HG03159 (cell line): ENCODE results near the gene ANKRD27.
A peak's percentile ranks its signal among the peaks of the same experiment; 100 is the strongest.
"Not testable (repeated sequence)": the region's sequence is repeated elsewhere in the genome, so short reads cannot be mapped to it uniquely, and the experiment has no call there.

Experiments used
- ATAC-seq: cut with Tn5 transposase; IDR thresholded peaks from one replicate; pipeline ENCODE4 v1.9.1; 2021; ENCODE audit warnings: mild to moderate bottlenecking, moderate library complexity; ENCODE audit not compliant: unreplicated experiment

ANKRD27 gene

DNA sequence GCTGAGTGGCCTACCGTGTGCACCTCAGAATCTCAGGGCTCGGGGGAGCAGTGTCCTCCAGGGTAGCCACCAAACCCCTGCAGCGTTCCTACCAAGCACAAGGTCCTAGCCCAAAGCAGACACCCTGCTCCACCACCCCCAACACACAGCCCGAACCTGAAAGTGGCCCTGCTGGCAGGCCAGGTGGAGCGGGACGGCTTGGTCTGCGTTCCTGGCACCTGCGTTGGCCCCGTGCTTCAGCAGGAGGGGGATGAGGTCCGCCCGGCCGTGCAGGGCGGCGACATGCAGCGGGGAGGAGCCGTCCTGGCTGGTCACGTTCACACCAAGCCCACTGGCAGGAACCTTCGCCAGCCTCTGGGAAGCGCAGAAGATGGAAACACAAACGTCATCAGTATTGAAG lies 67.5 kb downstream of the ANKRD27 start:
- ATAC-seq, result no peak

DNA sequence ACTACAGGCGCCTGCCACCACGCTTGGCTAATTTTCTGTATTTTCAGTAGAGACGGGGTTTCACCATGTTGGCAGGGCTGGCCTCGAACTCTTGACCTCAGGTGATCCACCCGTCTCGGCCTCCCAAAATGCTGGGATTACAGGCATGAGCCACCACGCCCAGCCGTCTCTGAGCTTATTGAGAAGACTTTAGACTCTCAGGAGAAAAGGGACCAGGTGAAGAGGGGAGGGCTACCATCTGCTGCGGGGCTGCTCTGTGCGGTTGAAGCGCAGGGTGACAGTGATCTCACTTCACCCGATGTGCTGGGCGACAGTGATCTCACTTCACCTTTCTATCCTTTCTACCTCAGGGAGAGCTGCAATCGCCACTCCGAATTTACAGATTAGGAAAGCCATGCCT lies 68.7 kb downstream of the ANKRD27 start:
- no peak for ATAC-seq

DNA sequence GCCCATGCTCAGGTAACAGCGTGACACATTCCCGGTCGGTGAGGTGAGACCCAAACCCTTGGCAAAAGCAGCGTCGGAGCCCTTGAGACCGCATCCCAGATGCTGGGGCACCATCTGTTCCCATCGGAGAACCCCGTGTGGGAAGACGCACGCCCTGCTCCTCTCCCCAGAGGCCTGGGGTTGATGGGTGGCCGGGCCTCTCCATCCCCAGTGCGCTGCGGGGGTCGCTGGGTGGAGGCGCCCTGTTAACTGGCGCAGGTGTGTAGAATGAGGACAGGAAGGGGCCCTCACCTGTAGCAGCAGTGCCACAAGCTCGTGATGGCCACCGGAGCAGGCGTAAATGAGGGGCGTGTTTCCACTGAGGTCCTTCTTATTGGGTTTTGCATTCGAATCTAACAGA lies 69.4 kb downstream of the ANKRD27 start:
- ATAC-seq, result no peak

DNA sequence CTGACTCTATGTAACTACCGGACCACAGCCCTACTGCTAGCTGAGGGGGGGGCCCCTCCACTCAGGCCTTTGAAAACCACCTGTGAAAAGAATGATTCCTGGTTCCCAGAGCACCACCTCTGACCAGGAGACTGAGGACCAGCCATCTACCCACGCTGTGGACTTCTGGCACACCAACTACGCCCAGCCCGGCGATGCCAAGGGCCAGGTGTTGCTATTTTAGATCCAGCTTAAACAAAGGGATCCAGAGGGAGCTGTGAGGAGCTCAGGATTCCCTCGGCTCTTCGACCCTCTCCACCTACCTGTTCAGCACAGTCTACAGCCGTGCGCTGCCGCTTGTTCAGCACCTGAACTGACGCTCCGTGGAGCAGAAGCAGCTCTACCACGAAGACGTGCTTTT lies 71.0 kb downstream of the ANKRD27 start:
- no peak for ATAC-seq

DNA sequence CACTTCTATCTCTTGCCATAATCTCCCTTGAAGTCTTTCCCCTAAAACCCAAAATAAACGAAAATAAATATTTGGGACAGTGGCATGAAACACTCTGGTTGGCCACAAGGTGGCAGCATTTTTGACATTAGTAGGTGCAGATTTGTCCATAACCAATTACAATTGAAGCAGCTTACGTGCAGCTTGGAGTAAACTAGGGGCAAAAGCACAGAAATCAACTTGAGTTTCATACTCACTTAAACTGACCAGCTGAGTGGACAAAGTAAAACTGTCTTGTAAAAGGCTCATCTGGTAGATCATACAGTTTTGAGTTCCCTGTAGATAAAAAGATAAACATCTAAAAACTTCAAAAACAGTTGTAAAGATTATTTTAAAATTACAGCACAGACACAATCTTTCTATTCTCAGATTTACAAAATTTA lies 75.2 kb downstream of the ANKRD27 start:
- no peak for ATAC-seq

DNA sequence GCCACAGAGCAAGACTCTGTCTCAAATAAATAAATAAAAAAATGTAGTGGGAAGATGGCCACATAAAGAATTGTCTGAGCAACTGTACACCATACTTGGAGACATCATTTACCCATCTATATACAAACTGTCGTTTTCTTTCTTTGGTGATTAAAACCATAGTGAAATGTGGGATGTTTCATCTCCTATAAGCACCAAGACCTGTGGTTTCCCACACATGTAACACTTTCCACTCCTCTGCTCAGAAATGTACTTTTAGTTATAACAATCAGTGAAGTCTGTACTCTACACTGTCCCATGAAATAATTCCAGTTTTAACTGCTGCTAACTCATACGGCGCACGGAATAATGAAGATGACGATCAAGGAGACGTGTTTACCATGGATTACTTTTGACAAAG lies 75.7 kb downstream of the ANKRD27 start:
- ATAC-seq, result no peak

DNA sequence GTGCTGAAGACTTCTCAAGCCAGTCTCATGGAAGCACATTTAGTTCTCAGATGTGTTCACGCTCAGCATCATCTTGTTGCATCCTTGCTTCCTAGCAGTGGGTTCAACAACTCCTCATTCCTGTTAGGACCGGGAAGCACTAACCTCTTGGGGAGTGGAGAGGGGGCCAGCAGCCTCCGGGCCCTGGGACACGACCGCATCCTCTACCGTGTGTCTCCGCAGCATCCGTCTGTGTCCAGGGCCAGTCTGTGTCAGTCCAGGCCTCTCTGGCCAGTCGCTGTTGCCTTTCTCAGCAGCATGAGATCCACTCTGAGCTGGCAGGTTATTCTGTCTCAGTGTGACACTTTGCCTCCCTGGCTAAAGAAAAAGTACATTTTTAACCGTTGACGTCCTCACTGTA lies 77.0 kb downstream of the ANKRD27 start:
- no peak for ATAC-seq

DNA sequence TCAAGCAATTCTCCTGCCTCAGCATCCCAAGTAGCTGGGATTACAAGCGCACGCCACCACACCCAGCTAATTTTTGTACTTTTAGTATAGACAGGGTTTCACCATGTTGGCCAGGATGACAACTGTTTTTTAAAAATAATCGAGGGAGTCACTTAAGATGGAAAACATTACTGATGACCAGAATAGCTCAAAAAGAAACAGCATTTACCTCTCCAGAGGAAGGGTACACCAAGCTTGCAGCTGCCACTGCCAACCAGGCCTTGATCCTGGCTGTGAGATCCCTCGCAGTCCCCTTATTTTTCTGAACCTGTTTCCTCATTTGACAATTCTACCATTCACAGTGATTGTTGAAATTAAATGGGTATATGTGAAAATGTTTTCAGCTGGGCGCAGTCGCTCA lies 79.5 kb downstream of the ANKRD27 start:
- no peak for ATAC-seq

DNA sequence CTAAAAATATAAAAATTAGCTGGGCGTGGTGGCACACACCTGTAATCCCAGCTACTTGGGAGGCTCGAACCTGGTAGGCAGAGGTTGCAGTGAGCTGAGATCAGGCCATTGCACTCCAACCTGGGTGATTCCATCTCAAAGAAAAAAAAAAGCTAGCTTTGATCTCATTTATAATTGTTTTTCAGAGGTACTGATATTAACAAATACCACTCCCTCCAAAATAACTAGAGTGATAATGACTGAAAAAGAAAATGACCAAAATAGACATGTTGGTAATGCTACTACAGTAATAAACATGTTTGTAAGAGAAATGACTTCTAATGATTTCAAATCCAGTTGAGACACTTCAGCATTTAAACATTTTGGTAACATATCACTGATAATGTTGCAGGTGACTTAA lies 81.0 kb downstream of the ANKRD27 start:
- ATAC-seq, result no peak

DNA sequence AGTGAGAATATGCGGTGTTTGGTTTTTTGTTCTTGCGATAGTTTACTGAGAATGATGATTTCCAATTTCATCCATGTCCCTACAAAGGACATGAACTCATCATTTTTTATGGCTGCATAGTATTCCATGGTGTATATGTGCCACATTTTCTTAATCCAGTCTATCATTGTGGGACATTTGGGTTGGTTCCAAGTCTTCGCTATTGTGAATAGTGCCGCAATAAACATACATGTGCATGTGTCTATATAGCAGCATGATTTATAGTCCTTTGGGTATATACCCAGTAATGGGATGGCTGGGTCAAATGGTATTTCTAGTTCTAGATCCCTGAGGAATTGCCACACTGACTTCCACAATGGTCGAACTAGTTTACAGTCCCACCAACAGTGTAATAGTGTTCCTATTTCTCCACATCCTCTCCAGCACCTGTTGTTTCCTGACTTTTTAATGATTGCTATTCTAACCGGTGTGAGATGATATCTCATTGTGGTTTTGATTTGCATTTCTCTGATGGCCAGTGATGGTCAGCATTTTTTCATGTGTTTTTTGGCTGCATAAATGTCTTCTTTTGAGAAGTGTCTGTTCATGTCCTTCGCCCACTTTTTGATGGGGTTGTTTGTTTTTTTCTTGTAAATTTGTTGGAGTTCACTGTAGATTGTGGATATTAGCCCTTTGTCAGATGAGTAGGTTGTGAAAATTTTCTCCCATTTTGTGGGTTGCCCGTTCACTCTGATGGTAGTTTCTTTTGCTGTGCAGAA lies 87.1 kb downstream of the ANKRD27 start:
- not testable (repeated sequence) for ATAC-seq

DNA sequence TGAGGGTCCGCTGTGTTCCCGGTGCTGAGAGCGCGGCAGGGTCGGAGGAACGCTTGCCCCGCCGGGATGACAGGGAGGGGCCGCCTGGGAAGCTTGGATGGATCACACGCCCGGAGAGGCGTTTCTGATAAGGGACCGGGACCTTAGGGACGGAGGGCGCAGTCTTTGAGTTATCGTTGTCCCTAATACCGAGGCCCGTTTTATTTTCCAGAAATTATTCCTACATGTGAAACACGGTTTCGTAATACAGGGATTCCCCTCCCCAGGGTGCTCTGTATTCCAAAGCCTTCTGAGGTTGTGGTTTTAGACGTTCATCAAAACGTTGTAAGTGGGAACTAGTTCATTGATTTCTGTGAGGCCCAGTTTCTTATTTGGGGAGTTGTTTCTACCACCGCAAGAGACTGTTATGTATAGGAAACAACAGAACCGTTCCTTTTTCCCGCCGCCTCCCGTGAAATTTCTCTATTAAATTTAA lies 93.2 kb downstream of the ANKRD27 start:
- ATAC-seq, result no peak

DNA sequence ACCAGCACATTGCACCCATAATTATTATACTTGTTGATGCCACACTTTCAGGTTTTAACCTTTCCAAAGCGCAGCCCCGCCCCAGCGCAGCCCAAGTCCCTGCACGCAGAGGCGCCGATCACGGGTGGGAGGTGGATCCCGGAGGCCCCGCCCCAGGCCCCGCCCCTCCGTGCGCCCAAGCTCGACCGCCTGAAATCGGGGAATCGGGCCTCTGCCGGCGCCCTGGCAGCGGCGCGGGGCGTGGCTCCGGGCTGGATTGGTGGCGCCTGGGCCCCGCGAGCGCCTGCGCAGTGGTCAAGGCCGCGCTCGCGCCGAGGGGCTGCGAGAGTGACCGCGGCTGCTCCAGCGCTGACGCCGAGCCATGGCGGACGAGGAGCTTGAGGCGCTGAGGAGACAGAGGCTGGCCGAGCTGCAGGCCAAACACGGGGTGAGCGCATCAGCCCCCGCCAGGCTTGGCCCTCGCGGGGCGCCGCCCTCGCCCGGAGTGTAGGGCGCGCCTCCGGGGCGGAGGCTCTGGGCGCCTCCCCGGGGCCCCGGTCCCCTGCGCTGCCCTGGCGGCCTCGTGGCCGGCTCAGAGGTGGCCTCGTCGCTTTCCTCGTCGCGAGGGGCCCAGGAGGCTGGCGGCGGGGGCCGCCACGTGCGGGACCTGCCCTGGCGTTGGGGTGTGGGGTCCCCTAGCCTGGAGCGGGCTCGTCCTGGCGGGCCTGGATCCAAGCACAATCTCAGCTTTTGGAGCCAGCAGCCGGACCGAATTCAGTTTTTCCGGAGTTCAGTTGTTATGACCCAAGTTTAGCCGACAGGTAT lies 93.9 kb downstream of the ANKRD27 start, which contains the start of gene PDCD5:
TSS of gene PDCD5 (plus strand) at position 290 of the 804 bp plus-strand sequence. CDS start at position 362, 72 bp downstream.
- ATAC-seq, result peak; percentile 90

DNA sequence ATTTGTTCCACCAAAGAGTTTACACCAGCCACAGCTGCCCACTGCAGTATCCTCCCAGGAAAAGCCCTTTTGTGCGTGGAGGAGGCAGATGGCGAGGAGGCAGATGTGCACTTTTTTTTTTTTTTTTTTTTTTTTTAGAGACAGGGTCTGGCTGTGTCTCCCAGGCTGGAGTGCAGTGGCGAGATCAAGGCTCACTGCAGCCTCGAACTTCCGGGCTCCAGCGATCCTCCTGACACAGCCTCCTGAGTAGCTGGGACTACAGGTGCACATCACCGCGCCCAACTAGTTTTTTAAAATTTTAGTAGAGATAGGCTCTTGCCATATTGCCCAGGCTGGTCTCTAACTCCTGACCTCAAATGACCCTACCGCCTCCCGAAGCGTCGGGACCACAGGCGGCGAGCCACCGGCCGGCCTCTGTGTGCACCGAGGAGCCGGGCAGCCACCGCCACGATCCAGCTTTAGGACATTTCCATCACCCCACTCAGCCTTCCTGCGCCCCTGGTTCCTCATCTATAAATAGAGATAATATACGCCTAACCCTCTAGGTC lies 94.6 kb downstream of the ANKRD27 start:
- peak; percentile 23 for ATAC-seq

DNA sequence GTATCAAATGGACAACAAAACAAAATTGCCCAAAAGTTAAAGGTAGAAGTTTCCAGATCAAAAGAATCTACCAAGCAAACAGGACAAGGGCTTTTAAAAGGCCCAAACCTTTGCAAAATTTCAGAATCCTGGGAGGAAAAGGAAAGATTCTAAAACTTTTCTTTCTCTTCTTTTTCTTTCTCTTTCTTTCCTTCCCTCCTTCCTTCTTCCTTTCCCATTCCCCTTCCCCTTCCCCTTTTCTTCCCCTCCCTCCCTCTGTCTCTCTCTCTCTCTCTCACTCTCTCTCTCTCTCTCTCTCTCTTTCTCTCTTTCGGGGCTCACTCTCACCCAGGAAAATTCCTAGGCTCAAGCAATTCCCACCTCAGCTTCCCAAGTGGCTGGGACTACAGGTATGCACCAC lies 98.2 kb downstream of the ANKRD27 start:
- no peak for ATAC-seq

DNA sequence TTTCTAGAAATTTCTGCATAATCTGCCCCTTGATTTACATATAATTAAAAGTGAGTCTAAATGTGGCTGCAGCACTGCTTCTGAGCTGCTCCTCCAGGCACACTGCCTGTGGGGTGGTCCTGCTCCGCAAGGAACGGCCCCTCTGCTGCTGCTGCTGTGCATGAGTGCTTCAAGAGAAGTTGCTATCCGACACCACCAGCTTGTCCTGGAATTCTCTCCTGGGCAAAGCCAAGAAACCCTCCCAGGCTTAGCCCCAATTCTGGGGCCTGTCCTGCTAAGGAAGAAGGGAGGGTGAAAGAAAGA lies 101.5 kb downstream of the ANKRD27 start:
- no peak for ATAC-seq

DNA sequence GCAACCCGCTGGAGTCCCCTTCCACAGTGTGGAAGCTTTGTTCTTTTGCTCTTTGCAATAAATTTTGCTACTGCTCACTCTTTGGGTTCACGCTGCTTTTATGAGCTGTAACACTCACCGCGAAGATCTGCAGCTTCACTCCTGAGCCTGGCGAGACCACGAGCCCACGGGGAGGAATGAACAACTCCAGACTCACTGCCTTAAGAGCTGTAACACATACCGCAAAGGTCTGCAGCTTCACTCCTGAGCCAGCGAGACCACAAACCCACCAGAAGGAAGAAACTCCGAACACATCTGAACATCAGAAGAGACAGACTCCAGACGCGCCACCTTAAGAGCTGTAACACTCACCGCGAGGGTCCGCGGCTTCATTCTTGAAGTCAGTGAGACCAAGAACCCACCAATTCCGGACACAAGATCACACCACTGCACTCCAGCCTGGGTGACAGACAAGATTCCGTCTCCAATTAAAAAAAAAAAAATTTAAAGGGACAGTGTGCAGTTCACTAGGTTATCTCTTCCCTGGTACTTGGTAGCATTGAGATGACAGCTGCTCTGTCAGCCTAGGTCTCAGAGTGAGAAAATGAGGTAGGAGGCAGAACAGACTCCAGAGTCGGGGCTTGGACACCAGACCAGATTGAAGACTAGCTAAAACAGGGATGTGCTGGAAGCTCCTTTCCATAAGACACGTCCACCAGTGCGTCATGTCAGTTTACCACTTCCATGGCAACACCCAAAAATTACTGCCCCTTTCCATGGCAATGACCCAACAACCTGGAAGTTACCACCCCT lies 102.1 kb downstream of the ANKRD27 start:
- ATAC-seq, result not testable (repeated sequence)

DNA sequence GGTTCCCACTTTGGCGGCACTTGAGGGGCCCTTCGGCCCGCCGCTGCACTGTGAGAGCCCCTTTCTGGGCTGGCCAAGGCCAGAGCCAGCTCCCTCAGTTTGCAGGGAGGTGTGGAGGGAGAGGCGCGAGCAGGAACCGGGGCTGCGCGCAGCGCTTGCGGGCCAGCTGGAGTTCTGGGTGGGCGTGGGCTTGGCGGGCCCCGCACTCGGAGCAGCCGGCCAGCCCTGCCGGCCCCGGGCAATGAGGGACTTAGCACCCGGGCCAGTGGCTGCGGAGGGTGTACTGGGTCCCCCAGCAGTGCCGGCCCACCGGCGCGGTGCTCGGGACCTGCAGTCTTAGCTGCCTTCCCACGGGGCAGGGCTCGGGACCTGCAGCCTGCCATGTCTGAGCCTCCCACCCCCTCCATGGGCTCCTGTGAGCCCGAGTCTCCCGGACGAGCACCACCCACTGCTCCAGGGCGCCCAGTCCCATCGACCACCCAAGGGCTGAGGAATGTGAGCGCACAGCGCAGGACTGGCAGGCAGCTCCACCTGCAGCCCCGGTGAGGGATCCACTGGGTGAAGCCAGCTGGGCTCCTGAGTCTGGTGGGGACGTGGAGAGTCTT lies 103.4 kb downstream of the ANKRD27 start:
- not testable (repeated sequence) for ATAC-seq

DNA sequence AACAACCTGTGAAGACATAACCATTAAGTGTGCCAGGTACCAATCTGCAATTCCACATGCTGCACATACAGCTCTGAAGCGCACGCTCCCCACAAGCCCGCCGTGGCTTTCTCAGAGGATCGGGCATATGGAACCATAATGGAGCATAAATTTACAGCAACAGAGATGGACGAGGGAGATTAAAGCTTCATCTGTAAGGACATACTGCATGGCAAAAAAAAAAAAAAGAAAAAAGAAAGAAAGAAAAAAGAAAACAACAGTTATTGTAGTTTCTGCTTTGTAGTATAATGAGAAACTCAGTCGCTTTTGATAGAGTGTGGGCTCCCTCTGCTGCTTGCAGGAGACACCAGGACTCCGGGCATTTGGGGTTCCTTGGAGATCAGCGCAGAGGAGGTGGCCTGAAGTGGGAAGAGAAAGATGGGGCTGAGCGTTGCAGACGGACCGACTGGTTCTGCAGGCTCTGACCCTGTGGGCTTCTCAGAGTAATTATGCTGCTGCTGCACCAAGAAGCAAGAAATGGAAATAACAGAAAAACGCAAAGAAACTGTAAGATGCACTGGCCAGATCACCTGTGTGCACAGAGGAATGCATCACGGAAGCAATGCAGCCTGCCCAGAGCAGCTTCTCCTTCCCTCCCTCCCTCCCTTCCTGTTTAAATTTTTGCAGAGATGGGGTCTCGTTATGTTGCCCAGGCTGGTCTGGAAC lies 104.7 kb downstream of the ANKRD27 start:
- no peak for ATAC-seq

DNA sequence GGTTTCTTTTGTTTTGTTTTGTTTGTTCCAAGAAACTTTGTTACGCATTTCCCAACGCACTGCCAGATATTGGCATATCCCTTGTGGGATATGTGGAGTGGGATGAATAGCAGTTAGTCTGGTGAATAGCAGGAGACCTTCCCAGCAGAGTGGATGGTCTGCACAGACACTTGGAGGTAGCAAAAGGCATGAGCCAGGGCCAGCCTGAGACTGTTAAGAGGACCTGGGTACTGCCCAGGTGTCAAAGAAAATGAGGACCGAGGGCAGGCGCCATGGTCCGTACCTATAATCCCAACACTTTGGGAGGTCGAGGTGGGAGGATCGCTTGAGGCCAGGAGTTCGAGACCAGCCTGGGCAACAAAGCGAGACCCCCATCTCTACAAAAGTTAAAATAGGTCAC lies 107.5 kb downstream of the ANKRD27 start:
- ATAC-seq, result no peak

DNA sequence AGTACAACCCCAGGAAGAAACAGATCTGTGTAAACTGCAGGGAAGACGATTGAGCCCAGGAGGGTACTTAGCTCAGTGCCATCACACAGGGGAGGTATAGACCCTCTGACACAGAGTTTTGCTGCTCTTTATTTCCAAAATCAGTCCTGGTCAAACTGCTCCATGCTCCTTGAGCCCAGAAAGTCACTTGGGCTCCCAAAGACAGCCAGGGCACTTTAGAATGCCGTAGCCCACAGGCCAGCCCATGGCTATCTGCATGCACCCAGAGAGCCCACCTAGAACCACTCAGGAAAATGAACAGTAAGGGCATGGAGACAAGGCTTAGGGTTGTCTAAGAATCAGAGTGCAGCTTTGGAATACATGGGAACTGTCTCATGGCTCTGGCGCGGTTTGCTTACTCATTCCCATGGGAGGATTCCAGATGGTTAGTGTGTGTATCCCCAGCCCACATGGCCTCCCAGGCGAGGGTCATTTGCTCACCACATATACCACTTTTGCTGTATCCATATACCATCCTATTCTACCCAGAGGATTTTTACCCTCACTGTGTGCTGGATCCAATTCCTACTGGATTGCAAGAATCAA lies 108.6 kb downstream of the ANKRD27 start:
- no peak for ATAC-seq
